CD14-positive monocyte (primary cell): Measurements from ENCODE around the gene MACC1. TPM values are rescaled to one million over a fixed set of nuclear protein-coding genes. Genes with fewer than 3 reads are reported as not detected.

Source experiments
- DNase-seq, 3 donors: peaks; one replicate each; pipeline ENCODE4 v3.0.0-alpha.2; 2011 to 2022
- H2AFZ ChIP-seq: 2 replicates; pipeline ENCODE4 v1.6.0; 2012; ENCODE audit warnings: mild to moderate bottlenecking, low read depth, low read length, inconsistent platforms; ENCODE audit not compliant: insufficient read depth, poor library complexity, severe bottlenecking
- H3K27ac ChIP-seq, 2 donors: 1 replicate in 1 of 2; 2 replicates in 1 of 2; pipeline ENCODE4 v1.5.1; 2012 to 2013; ENCODE audit warnings: low read length in 2 of 2, control low read depth in 1 of 2, inconsistent platforms in 1 of 2, low read depth in 1 of 2, mild to moderate bottlenecking in 1 of 2
- H3K27me3 ChIP-seq, 2 donors: one replicate each; pipeline versions ENCODE4 v1.6.0 to v1.6.1; 2011 to 2013; ENCODE audit warnings: low read length in 2 of 2; ENCODE audit not compliant: control insufficient read depth in 2 of 2, insufficient read depth in 2 of 2
- H3K36me3 ChIP-seq, 2 donors: replicated peaks in 1 of 2; 1 replicate in 1 of 2; 2 replicates in 1 of 2; pipeline versions ENCODE4 v1.5.1 to v1.6.1; 2012 to 2013; ENCODE audit warnings: low read length in 2 of 2, control low read depth in 1 of 2, inconsistent platforms in 1 of 2, mild to moderate bottlenecking in 1 of 2; ENCODE audit not compliant: insufficient read depth in 2 of 2, control insufficient read depth in 1 of 2
- H3K4me1 ChIP-seq, 2 donors: 1 replicate in 1 of 2; 2 replicates in 1 of 2; pipeline versions ENCODE4 v1.5.1 to v1.6.1; 2012 to 2013; ENCODE audit warnings: low read length in 2 of 2, control low read depth in 1 of 2, inconsistent platforms in 1 of 2, mild to moderate bottlenecking in 1 of 2, moderate library complexity in 1 of 2; ENCODE audit not compliant: insufficient read depth in 2 of 2, control insufficient read depth in 1 of 2
- H3K4me2 ChIP-seq: replicated peaks from 2 replicates; pipeline ENCODE3; 2012; ENCODE audit warnings: low read length, moderate library complexity, mild to moderate bottlenecking; ENCODE audit not compliant: poor library complexity, severe bottlenecking; ENCODE audit errors: extremely low read depth
- H3K4me3 ChIP-seq, 3 experiments: fragments of 200-600 bp in 1 of 3; sonication (generic) in 1 of 3; replicated peaks in 1 of 3; 1 replicate in 2 of 3; 2 replicates in 1 of 3; pipeline ENCODE4 v1.5.1; 2011 to 2013; ENCODE audit warnings: low read length in 3 of 3, mild to moderate bottlenecking in 3 of 3, control low read depth in 2 of 3, low read depth in 2 of 3, inconsistent platforms in 1 of 3, moderate library complexity in 1 of 3
- H3K79me2 ChIP-seq: 2 replicates; pipeline ENCODE4 v1.6.0; 2012; ENCODE audit warnings: mild to moderate bottlenecking, control low read depth, inconsistent platforms, low read length, moderate library complexity; ENCODE audit not compliant: insufficient read depth
- H3K9ac ChIP-seq: 2 replicates; pipeline ENCODE4 v1.6.0; 2017; ENCODE audit warnings: low read length, mild to moderate bottlenecking; ENCODE audit not compliant: insufficient read depth, poor library complexity, severe bottlenecking
- H3K9me3 ChIP-seq, 2 donors: replicated peaks in 1 of 2; 1 replicate in 1 of 2; 2 replicates in 1 of 2; pipeline versions ENCODE4 v1.5.1 to v1.6.1; 2012 to 2013; ENCODE audit warnings: low read length in 2 of 2, control low read depth in 1 of 2; ENCODE audit not compliant: control insufficient read depth in 1 of 2, insufficient read depth in 1 of 2
- H4K20me1 ChIP-seq: 2 replicates; pipeline ENCODE4 v1.6.0; 2012; ENCODE audit warnings: mild to moderate bottlenecking, low read length, control low read depth, moderate library complexity; ENCODE audit not compliant: insufficient read depth
- H3K27ac Mint-ChIP-seq, 7 donors: one replicate each; pipeline ENCODE4 v1.8.0; 2020; ENCODE audit warnings: mild to moderate bottlenecking in 7 of 7, mixed read lengths in 7 of 7, moderate library complexity in 6 of 7, inconsistent platforms in 2 of 7
- H3K27me3 Mint-ChIP-seq, 3 donors: one replicate each; pipeline ENCODE4 v1.8.0; 2021 to 2022; ENCODE audit warnings: low read depth in 3 of 3, mild to moderate bottlenecking in 3 of 3, mixed read lengths in 3 of 3, moderate library complexity in 3 of 3, inconsistent platforms in 1 of 3
- H3K36me3 Mint-ChIP-seq, 2 donors: one replicate each; pipeline ENCODE4 v1.8.0; 2020; ENCODE audit warnings: mixed read lengths in 2 of 2, inconsistent platforms in 1 of 2, mild to moderate bottlenecking in 1 of 2
- H3K4me1 Mint-ChIP-seq: one replicate; pipeline ENCODE4 v1.8.0; 2020; ENCODE audit warnings: mild to moderate bottlenecking, mixed read lengths
- H3K4me3 Mint-ChIP-seq, 2 donors: one replicate each; pipeline ENCODE4 v1.8.0; 2020; ENCODE audit warnings: mild to moderate bottlenecking in 2 of 2, mixed read lengths in 2 of 2, moderate library complexity in 1 of 2
- H3K9me3 Mint-ChIP-seq, 7 donors: one replicate each; pipeline ENCODE4 v1.8.0; 2020 to 2022; ENCODE audit warnings: mixed read lengths in 7 of 7, mild to moderate bottlenecking in 6 of 7, moderate library complexity in 6 of 7, inconsistent platforms in 2 of 7
- CTCF ChIP-seq: fragments of 200-600 bp; IDR thresholded peaks from one replicate; pipeline ENCODE4 v1.8.0; 2022; ENCODE audit warnings: antibody characterized with exemption, mild to moderate bottlenecking
- WGBS: methylation state at CpG from one replicate; pipeline ENCODE4 v1.1.5; 2013; ENCODE audit warnings: missing lambda C conversion rate; ENCODE audit not compliant: insufficient coverage; 5-methylcytosine and 5-hydroxymethylcytosine counted together
- intact Hi-C, 2 donors: fragments of 100-400 bp; cut with micrococcal nuclease; formaldehyde crosslinking; loops; one replicate each; pipeline versions ENCODE4 v1.15.0 to v1.15.1; 2023
- polyA plus RNA-seq, 3 donors: library from polyadenylated mRNA; depleted of rRNA in 1 of 3; unstranded in 2 of 3; stranded (reverse) in 1 of 3; fragments of 300-500 nt in 2 of 3; fragments of >200 nt in 1 of 3; fragmentation: Illumina TruSeq in 2 of 3; gene quantifications; 1 replicate in 2 of 3; 2 replicates in 1 of 3; pipeline ENCODE4 v1.2.3, GENCODE V29; 2012 to 2021

The MACC1 gene
- polyA plus RNA-seq, 3 donors: not detected

- H3K9me3 ChIP-seq: peaks cover 0 to 4% of the 10 kb centered on the region in 2 donors
- no peaks in the 10 kb centered on the region for H3K27me3 ChIP-seq
- no peaks in the 10 kb centered on the region for H3K79me2 ChIP-seq
- H3K4me1 ChIP-seq: no peaks in the 10 kb centered on the region
- intact Hi-C loops: no loop called here
- no peak for DNase-seq
- peaks cover 2 to 11% (median 6%) of the 10 kb centered on the region in 7 donors for H3K9me3 Mint-ChIP-seq
- H3K4me3 Mint-ChIP-seq: no peak overlapping the region
- 85% methylated on average over 1 of the region's 1 CpG for WGBS
- no peaks in the 10 kb centered on the region for H4K20me1 ChIP-seq
- H3K4me3 ChIP-seq: no peak overlapping the region
- H3K4me1 Mint-ChIP-seq: no peaks in the 10 kb centered on the region
- H2AFZ ChIP-seq: no peak overlapping the region
- H3K27ac Mint-ChIP-seq: no peak overlapping the region
- H3K36me3 Mint-ChIP-seq: no peaks in the 10 kb centered on the region
- no peak for TF ChIP-seq CTCF
- no peaks in the 10 kb centered on the region for H3K27me3 Mint-ChIP-seq
- no peak overlapping the region for H3K9ac ChIP-seq
- H3K36me3 ChIP-seq: no peaks in the 10 kb centered on the region
- no peak overlapping the region for H3K4me2 ChIP-seq
- H3K27ac ChIP-seq: no peak overlapping the region
These were observed 121.3 kb downstream of the MACC1 start for GRCh38 chr7:20095862-20096261.

GRCh38 chr7:20095436-20095835 is 121.7 kb downstream of the MACC1 start:
- no peak for DNase-seq
- H3K4me3 Mint-ChIP-seq: no peak overlapping the region
- Histone ChIP-seq H3K79me2 (no peaks in the 10 kb centered on the region), H3K27ac (no peak overlapping the region), H3K4me1 (no peaks in the 10 kb centered on the region), H3K9me3 (peaks cover 0 to 4% of the 10 kb centered on the region in 2 donors), H4K20me1 (no peaks in the 10 kb centered on the region), H2AFZ (no peak overlapping the region), H3K27me3 (no peaks in the 10 kb centered on the region), H3K4me3 (no peak overlapping the region), H3K4me2 (no peak overlapping the region), H3K36me3 (no peaks in the 10 kb centered on the region), H3K9ac (no peak overlapping the region)
- TF ChIP-seq CTCF: no peak
- H3K27ac Mint-ChIP-seq: no peak overlapping the region
- intact Hi-C loops: no loop called here
- no CpG with 5 or more reads among the region's 4 CpGs for WGBS
- H3K9me3 Mint-ChIP-seq: peaks cover 2 to 14% (median 6%) of the 10 kb centered on the region in 7 donors
- no peaks in the 10 kb centered on the region for H3K4me1 Mint-ChIP-seq
- no peaks in the 10 kb centered on the region for H3K27me3 Mint-ChIP-seq
- H3K36me3 Mint-ChIP-seq: no peaks in the 10 kb centered on the region
